ENCODE measurements around the gene IL32. TPM values are rescaled to one million over a fixed set of nuclear protein-coding genes. Genes with fewer than 3 reads are reported as not detected.

The IL32 gene
- total RNA-seq, 1 donor from 2014 or later: 4.9 TPM

DNA sequence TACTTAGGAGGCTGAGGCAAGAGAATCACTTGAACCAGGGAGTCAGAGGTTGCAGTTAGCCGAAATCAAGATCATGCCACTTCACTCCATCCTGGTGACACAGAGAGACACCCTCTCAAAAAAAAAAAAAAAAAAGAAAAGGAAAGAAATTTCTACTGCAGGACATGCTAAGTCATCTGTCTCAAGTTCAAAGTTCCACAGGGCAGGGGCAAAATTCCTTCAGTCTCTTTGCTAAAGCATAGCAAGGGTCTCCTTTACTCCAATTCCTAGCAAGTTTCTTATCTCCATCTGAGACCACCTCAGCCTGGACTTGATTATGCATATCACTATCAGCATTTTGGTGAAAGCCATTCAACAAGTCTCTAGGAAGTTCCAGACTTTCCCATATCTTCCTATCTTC, 19.1 kb downstream of the IL32 start:
- TF ChIP-seq, protein P1, sequence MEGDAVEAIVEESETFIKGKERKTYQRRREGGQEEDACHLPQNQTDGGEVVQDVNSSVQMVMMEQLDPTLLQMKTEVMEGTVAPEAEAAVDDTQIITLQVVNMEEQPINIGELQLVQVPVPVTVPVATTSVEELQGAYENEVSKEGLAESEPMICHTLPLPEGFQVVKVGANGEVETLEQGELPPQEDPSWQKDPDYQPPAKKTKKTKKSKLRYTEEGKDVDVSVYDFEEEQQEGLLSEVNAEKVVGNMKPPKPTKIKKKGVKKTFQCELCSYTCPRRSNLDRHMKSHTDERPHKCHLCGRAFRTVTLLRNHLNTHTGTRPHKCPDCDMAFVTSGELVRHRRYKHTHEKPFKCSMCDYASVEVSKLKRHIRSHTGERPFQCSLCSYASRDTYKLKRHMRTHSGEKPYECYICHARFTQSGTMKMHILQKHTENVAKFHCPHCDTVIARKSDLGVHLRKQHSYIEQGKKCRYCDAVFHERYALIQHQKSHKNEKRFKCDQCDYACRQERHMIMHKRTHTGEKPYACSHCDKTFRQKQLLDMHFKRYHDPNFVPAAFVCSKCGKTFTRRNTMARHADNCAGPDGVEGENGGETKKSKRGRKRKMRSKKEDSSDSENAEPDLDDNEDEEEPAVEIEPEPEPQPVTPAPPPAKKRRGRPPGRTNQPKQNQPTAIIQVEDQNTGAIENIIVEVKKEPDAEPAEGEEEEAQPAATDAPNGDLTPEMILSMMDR (IDR thresholded peaks at IDR 0.05; ENCODE audit: unreplicated experiment): no peak
- Mint-ChIP-seq H3K27ac (no peak overlapping the region), H3K4me1 (peaks cover 14% of the 10 kb centered on the region), H3K27me3 (ENCODE audit: low read depth) (peaks cover 13% of the 10 kb centered on the region), H3K36me3 (no peaks in the 10 kb centered on the region), H3K9me3 (no peaks in the 10 kb centered on the region), H3K4me3 (no peak overlapping the region)
- DNase-seq (ENCODE audit: low spot score in 2 of 2, unreplicated experiment in 2 of 2): no peak

DNA sequence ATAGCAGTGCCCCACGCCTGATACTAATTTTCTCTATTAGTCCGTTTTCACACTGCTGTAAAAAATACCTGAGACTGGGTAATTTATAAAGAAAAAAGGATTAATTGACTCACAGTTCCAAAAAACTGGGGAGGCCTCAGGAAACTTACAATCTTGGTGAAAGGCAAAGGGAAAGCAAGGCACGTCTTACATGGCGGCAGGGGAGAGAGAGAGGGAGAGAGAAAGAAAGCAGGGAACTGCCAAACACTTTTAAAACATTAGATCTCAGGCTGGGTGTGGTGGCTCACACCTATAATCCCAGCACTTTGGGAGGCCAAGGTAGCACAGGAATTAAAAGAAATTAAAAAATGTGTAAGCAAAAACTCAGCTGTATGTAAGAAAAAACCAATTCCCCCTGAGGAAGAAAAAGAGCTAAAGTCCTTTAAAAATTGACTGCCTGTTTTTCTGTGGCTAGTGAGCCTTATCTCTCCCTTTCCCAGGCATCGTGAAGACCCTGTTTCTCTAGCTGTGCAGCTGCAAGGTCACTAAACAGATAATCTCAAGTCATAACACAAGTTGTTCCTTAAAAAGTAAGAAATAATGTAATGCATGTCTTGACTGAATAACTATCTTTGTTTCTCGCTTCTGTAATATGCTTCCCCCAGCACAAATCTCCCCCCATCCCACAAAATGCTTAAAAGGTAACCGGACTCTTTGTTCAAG, 19.7 kb downstream of the IL32 start:
- Mint-ChIP-seq H3K9me3 (no peaks in the 10 kb centered on the region), H3K27me3 (ENCODE audit: low read depth) (peaks cover 9% of the 10 kb centered on the region), H3K4me3 (no peak overlapping the region), H3K36me3 (no peaks in the 10 kb centered on the region), H3K27ac (no peak overlapping the region), H3K4me1 (peaks cover 14% of the 10 kb centered on the region)
- TF ChIP-seq, protein P1 (IDR thresholded peaks at IDR 0.05; ENCODE audit: unreplicated experiment): no peak
- no peak for DNase-seq (ENCODE audit: low spot score in 2 of 2, unreplicated experiment in 2 of 2)

DNA sequence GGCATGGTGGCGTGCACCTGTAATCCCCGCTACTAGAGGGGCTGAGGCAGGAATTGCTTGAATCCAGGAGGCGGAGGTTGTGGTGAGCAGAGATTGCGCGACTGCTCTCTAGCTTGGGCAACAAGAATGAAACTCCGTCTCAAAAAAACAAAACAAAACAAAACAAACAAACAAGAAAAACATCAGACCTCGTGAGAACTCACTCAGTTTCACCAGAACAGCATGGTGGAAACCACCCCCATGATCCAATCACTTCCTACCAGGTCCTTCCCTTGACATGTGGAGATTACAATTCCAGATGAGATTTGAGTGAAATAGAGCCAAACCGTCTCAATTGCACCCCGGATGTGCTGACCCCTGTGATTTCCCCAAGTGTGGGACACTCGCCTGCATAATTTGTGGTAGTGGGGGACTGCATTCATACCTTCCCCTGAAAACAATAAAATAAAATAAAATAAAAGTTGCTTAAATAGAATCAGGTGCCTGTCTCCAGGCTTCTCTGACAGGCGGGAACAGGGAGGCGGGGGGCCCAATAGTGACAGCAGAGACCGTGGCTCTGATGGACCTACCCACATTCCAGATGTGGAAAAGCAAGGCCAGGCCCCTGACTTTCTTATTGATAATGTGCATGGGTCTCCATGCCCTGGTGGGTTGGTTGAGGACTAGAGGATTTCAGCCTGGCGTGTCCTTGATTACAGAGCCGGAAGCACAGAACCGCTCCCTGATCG, 20.6 kb downstream of the IL32 start:
- H3K4me3 Mint-ChIP-seq: no peak overlapping the region
- peaks cover 14% of the 10 kb centered on the region for H3K4me1 Mint-ChIP-seq
- peaks cover 3% of the 10 kb centered on the region for H3K27me3 Mint-ChIP-seq (ENCODE audit: low read depth)
- no peaks in the 10 kb centered on the region for H3K9me3 Mint-ChIP-seq
- no peaks in the 10 kb centered on the region for H3K36me3 Mint-ChIP-seq
- H3K27ac Mint-ChIP-seq: no peak overlapping the region
- DNase-seq (ENCODE audit: low spot score in 2 of 2, unreplicated experiment in 2 of 2): no peak
- TF ChIP-seq, protein P1 (IDR thresholded peaks at IDR 0.05; ENCODE audit: unreplicated experiment): no peak

DNA sequence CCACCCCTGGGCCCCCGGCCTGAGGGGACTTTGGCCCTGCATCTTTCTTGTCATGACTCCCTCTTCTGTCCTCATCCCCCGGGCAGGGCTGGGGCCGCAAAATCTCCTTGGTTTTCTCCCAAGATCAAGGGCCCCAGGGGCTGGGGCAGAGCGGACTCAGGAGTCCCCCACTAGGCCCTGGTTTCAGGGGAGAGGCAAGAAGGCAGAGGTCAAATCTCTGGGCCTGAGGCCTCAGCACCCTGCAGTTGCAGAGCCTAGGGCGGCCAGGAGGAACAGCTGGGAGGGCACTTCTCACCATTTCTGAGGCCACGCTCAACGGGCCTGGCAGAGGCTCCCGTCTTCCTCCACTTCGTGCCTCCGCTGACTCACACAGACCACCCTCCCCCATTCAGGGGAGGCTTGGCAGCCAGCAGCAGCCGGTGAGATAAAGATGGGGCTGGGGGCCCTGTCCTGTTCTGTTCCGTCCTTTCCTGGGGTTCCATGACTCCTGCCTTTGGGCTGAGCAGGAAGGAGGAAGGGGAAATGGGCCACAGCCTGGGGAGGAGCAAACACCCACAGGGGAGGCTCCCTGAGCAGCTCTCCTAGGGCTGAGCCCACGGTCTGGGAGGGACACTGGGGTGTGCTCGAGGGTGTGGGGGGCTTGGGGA, 21.3 kb downstream of the IL32 start:
- Mint-ChIP-seq H3K4me1 (peaks cover 14% of the 10 kb centered on the region), H3K27me3 (ENCODE audit: low read depth) (no peaks in the 10 kb centered on the region), H3K4me3 (no peak overlapping the region), H3K9me3 (no peaks in the 10 kb centered on the region), H3K36me3 (no peaks in the 10 kb centered on the region), H3K27ac (no peak overlapping the region)
- TF ChIP-seq, protein P1 (IDR thresholded peaks at IDR 0.05; ENCODE audit: unreplicated experiment): no peak
- no peak for DNase-seq (ENCODE audit: low spot score in 2 of 2, unreplicated experiment in 2 of 2)

DNA sequence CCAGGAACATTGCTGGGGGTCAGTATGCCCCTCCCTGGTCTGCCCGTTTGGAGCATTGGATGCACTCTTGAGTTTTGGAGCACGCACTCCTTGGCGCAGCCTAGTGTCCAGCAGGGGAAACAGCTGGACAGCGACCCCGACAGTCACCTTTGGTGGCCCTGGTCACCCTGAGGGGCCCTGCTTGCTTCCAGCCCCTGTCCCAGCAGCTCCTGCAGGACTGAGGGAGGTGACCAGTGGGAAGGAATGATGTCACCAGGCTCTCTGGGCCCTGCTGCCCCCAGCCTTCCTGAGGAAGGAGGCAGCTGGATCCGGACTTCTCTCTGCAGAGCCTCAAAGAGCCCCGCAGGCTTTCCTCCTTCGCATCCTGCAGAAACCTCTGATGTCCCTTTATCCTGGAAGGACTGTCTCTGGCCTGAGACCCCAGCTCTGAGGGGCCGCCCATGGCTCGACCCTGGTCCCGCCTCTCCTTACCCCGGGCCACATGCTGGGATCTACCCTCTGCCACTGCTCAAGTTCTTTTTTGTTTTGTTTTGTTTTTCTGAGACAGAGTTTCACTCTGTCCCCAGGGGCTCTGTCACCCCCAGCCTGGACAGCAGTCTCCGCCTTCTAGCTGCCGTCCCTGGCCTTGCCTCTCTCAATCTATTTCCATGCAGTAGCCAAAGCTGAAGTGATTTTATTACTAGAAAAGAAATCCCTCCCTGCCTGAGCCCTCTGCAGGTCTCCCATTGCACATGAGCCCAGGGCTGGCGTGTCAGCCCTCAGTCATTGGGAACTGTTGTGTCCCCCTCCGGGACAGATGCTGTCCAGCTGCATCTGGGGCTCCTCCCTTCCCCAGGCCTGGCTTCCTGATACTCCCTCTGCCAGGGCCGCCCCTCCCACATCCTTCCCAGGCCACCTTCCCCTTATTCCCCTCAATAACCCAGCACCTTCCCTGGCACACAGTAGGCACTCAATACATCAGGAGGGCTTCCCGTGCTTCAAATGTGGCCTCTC, 22.1 kb downstream of the IL32 start:
- H3K9me3 Mint-ChIP-seq: no peaks in the 10 kb centered on the region
- peak overlapping the region; percentile 20 for H3K4me3 Mint-ChIP-seq
- no peaks in the 10 kb centered on the region for H3K36me3 Mint-ChIP-seq
- no peaks in the 10 kb centered on the region for H3K27me3 Mint-ChIP-seq (ENCODE audit: low read depth)
- peaks cover 14% of the 10 kb centered on the region for H3K4me1 Mint-ChIP-seq
- DNase-seq (ENCODE audit: low spot score in 2 of 2, unreplicated experiment in 2 of 2): no peak
- TF ChIP-seq, protein P1 (IDR thresholded peaks at IDR 0.05; ENCODE audit: unreplicated experiment): no peak
- no peak overlapping the region for H3K27ac Mint-ChIP-seq

All from mesothelial cell of epicardium (in vitro differentiated cells).